Lung microvascular endothelial cell (primary cell): ENCODE measurements around the gene PPP2R1A. TPM values are rescaled to one million over a fixed set of nuclear protein-coding genes. Genes with fewer than 3 reads are reported as not detected.

ENCODE experiments used
- DNase-seq, 2 donors: peaks; one replicate each; pipeline versions ENCODE4 v3.0.0 to v3.0.0-alpha.2; 2010; ENCODE audit warnings: low read depth in 2 of 2
- total RNA-seq: library from RNA; depleted of rRNA; stranded (reverse); fragments of >200 nt; gene quantifications from 2 replicates; pipeline ENCODE4 v1.2.1, GENCODE V29; 2014

The PPP2R1A gene
- total RNA-seq, 1 donor from 2014 or later, result 89.1 TPM

DNA sequence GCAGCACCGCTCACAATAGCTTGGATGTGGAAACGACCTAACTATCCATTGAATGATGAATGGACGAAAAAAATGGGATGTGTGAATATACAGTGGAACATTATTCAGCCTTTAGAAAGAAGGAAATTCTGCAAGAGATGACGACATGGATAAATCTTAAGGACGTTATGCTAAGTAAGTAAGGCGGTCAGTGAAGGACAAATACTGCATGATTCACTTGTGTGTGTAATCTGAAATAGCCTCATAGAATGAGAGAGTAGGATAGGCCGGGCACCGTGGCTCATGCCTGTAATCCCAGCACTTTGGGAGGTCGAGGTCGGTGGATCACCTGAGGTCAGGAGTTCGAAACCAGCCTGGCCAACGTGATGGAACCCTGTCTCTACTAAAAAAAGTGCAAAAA lies 54.2 kb downstream of the PPP2R1A start:
- no peak for DNase-seq

GRCh38 chr19:52248241-52248640 lies 58.4 kb downstream of the PPP2R1A start:
- peak; percentile 64 to 69 for DNase-seq

- DNase-seq, result peak in 1 of 2 donors; percentile 66
These were observed 68.6 kb downstream of the PPP2R1A start for GRCh38 chr19:52258426-52258825.

GRCh38 chr19:52265556-52265955 lies 75.7 kb downstream of the PPP2R1A start:
- DNase-seq, result peak in 1 of 2 donors; percentile 6

DNA sequence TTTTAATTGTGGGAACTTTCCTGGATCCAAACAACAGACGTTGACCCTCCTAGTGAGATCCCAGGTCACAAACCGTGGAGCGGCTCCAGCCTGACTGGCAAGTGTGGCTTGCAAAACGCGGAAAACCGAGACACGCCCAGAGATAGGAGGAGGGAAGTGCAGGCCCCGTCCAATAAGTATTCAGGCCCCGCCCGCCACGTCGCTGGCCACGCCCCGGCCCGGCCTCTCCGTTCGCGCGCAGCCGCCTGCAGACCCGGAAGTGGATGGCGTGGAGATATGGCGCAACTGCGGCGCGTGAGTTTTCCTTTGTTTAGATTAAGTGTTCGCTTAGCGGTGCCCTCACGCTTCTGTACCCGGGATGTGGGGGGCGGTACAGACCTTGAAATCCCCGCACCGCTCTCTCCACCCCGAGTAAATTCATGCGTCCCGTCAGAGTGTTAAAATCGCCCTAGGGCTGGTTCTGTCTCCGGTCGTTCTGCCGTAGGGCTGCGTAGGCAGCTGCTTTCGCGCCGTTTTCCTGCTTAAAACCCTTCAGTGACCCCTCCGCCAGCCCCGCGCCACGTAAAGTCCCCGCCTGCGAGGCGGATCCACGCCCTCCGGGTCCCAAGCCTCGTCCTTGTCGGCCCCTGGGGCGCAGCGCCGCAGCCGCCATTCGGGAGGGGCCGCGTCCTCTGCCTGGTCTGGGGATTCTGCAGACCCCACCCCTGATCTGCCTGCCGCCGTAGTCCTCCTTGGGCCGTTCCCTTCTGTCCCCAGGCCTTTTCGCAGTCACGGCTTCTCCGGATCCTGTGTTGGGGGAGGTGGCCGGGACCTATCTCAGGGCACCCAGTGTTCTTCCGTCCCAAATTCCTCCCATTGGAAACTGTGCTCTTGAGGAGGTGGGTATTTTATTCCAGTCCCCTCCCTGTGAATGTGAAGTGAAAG lies 79.7 kb downstream of the PPP2R1A start, which contains the start of gene ZNF766:
Gene ZNF766 (plus strand): TSS at position 250 of the 924 bp plus-strand sequence. CDS start 27 bp downstream, at position 277.
- DNase-seq, result peak; percentile 97

DNA sequence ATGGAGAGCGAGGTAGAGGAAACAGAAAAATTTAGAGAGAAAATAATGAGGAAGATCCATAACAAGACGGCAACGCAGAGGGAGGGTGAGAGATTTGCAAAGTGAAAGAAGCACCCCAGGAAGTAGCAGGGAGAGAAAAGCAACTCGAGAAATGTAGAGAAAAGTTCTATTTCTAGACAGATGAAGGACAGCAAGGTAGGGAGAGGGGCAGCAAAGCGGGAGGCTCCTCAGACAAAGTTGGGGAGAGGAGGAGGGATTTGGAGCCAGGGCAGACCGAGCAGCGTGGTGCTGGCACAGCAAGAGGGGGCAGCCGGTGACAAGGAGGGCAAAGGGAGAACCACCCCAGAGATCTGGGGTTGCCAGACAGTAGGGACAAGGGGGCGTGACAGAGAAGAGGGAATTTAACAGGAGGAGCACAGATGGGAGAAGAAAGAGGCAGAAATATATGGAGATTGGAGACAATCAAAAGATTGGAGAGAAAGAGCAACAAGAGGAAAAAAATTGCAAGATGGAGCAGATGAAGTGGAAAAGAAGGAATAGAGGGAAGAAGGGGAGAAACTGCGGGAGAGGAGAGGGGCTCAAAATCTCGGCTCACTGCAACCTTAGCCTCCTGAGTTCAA lies 80.5 kb downstream of the PPP2R1A start:
- peak; percentile 27 to 30 for DNase-seq

GRCh38 chr19:52273301-52273700 lies 83.4 kb downstream of the PPP2R1A start:
- no peak for DNase-seq

GRCh38 chr19:52274191-52274590 lies 84.3 kb downstream of the PPP2R1A start:
- no peak for DNase-seq

DNA sequence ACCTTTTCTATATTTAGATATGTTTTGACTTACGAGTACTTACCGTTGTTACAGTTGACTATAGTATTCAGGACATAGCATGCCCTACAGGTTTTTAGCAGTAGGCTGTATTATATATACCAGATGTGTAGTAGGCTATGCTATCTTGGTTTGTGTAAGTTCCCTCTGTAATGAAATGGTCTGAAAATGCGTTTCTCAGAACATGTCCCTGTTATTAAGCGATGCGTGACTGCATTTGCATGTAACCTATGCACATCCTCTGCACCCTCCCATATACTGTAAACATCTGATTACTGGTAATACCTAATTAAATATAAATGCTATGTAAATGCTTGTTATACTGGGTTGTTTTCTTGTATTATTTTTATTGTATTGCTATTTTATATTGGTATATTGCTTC lies 86.1 kb downstream of the PPP2R1A start:
- no peak for DNase-seq

- DNase-seq, result no peak
These were observed 87.6 kb downstream of the PPP2R1A start for GRCh38 chr19:52277471-52277870.

Other genes starting within 250 kb of the PPP2R1A start
- 6.5 and 9.9 TPM in 2 replicates for gene ZNF350, start 203.2 kb upstream of the PPP2R1A start, total RNA-seq
- 5.0 and 7.7 TPM in 2 replicates for gene ZNF615, start 181.8 kb upstream of the PPP2R1A start, total RNA-seq
- gene ZNF614, start 161.7 kb upstream of the PPP2R1A start, total RNA-seq, result 7.0 and 7.5 TPM in 2 replicates
- gene ZNF432, start 141.2 kb upstream of the PPP2R1A start, total RNA-seq, result 3.5 and 5.2 TPM in 2 replicates
- 6.1 and 12.9 TPM in 2 replicates for gene ZNF841, start 94.3 kb upstream of the PPP2R1A start, total RNA-seq
- gene ZNF616, start 50.1 kb upstream of the PPP2R1A start, total RNA-seq, result 5.0 and 5.6 TPM in 2 replicates
- gene ZNF836, start 18.4 kb upstream of the PPP2R1A start, total RNA-seq, result 6.1 and 7.7 TPM in 2 replicates
- gene ZNF766, start 79.5 kb downstream of the PPP2R1A start, total RNA-seq, result 5.0 and 8.7 TPM in 2 replicates
- gene ZNF480, start 107.1 kb downstream of the PPP2R1A start, total RNA-seq, result 2.4 and 2.6 TPM in 2 replicates
- 2.2 and 2.8 TPM in 2 replicates for gene ZNF610, start 146.2 kb downstream of the PPP2R1A start, total RNA-seq
- gene ZNF880, start 179.9 kb downstream of the PPP2R1A start, total RNA-seq, result 17.9 and 20.0 TPM in 2 replicates
- gene ZNF528, start 207.8 kb downstream of the PPP2R1A start, total RNA-seq, result 8.1 and 9.4 TPM in 2 replicates
- not detected in 2 replicates for gene ZNF534, start 239.1 kb downstream of the PPP2R1A start, total RNA-seq